H9 (cell line): ENCODE measurements around the gene MRPS15. TPM values are rescaled to one million over a fixed set of nuclear protein-coding genes. Genes with fewer than 3 reads are reported as not detected.

Experiments used
- DNase-seq: peaks from one replicate; pipeline ENCODE4 v3.0.0-alpha.2; 2017
- H2AFZ ChIP-seq: one replicate; pipeline ENCODE4 v1.6.1; 2013; ENCODE audit warnings: mild to moderate bottlenecking, low read length, control low read depth, moderate library complexity
- H2AK5ac ChIP-seq: 2 replicates; pipeline ENCODE4 v1.6.1; 2013; ENCODE audit warnings: low read length, control low read depth, mixed read lengths; ENCODE audit not compliant: insufficient read length
- H2BK120ac ChIP-seq: one replicate; pipeline ENCODE4 v1.6.1; 2013; ENCODE audit warnings: low read depth, mild to moderate bottlenecking, low read length, control low read depth, inconsistent platforms; ENCODE audit not compliant: poor library complexity, severe bottlenecking
- H2BK12ac ChIP-seq: 2 replicates; pipeline ENCODE4 v1.6.1; 2013; ENCODE audit warnings: low read length, control low read depth, mixed read lengths, low read depth; ENCODE audit not compliant: insufficient read length
- H2BK15ac ChIP-seq: 2 replicates; pipeline ENCODE4 v1.6.1; 2013; ENCODE audit warnings: low read depth, low read length, control low read depth
- H2BK20ac ChIP-seq: one replicate; pipeline ENCODE4 v1.6.1; 2013; ENCODE audit warnings: low read depth, mild to moderate bottlenecking, low read length, control low read depth, inconsistent platforms; ENCODE audit not compliant: poor library complexity, severe bottlenecking
- H2BK5ac ChIP-seq: 2 replicates; pipeline ENCODE4 v1.6.1; 2013; ENCODE audit warnings: low read length, control low read depth, mixed read lengths; ENCODE audit not compliant: insufficient read length
- H3K14ac ChIP-seq: 2 replicates; pipeline ENCODE4 v1.6.1; 2013; ENCODE audit warnings: low read length, control low read depth; ENCODE audit not compliant: insufficient read depth
- H3K18ac ChIP-seq: 2 replicates; pipeline ENCODE4 v1.6.1; 2013; ENCODE audit warnings: low read depth, mild to moderate bottlenecking, mixed read lengths, low read length, control low read depth; ENCODE audit not compliant: insufficient read length
- H3K23ac ChIP-seq: 2 replicates; pipeline ENCODE4 v1.6.1; 2013; ENCODE audit warnings: low read length, control low read depth, mixed read lengths, low read depth; ENCODE audit not compliant: insufficient read length
- H3K23me2 ChIP-seq: 2 replicates; pipeline ENCODE4 v1.6.1; 2013; ENCODE audit warnings: low read depth, mild to moderate bottlenecking, mixed read lengths, low read length, control low read depth; ENCODE audit not compliant: insufficient read length, poor library complexity, severe bottlenecking
- H3K27ac ChIP-seq: 2 replicates; pipeline ENCODE4 v1.5.1; 2013; ENCODE audit warnings: low read length, control low read depth, mixed read lengths, low read depth; ENCODE audit not compliant: insufficient read length
- H3K27me3 ChIP-seq: 2 replicates; pipeline ENCODE4 v1.6.1; 2013; ENCODE audit warnings: low read length, control low read depth, inconsistent platforms; ENCODE audit not compliant: insufficient read depth
- H3K4ac ChIP-seq: 2 replicates; pipeline ENCODE4 v1.6.1; 2013; ENCODE audit warnings: low read depth, mild to moderate bottlenecking, control low read depth, inconsistent platforms, low read length, moderate library complexity
- H3K4me1 ChIP-seq: 2 replicates; pipeline ENCODE4 v1.6.1; 2013; ENCODE audit warnings: low read length, control low read depth, inconsistent platforms; ENCODE audit not compliant: insufficient read depth
- H3K4me2 ChIP-seq: 2 replicates; pipeline ENCODE4 v1.6.1; 2013; ENCODE audit warnings: low read length, control low read depth, mixed read lengths; ENCODE audit not compliant: insufficient read length, insufficient read depth
- H3K56ac ChIP-seq: 2 replicates; pipeline ENCODE4 v1.6.1; 2013; ENCODE audit warnings: low read depth, mild to moderate bottlenecking, mixed read lengths, low read length, control low read depth; ENCODE audit not compliant: insufficient read length
- H3K79me1 ChIP-seq: 2 replicates; pipeline ENCODE4 v1.6.1; 2013; ENCODE audit warnings: low read depth, mild to moderate bottlenecking, moderate library complexity, low read length, control low read depth, inconsistent platforms; ENCODE audit not compliant: insufficient read depth, poor library complexity, severe bottlenecking
- H3K79me2 ChIP-seq: 2 replicates; pipeline ENCODE4 v1.6.1; 2013; ENCODE audit warnings: low read length, control low read depth, inconsistent platforms; ENCODE audit not compliant: insufficient read depth
- H3K9ac ChIP-seq: 2 replicates; pipeline ENCODE4 v1.6.1; 2013; ENCODE audit warnings: low read length, control low read depth, mixed read lengths; ENCODE audit not compliant: insufficient read length; ENCODE audit errors: extremely low read depth
- H3K9me3 ChIP-seq: one replicate; pipeline ENCODE4 v1.6.1; 2013; ENCODE audit warnings: low read depth, low read length, inconsistent platforms; ENCODE audit not compliant: control insufficient read depth
- H3T11ph ChIP-seq: one replicate; pipeline ENCODE4 v1.6.1; 2013; ENCODE audit warnings: mild to moderate bottlenecking, low read length, control low read depth, inconsistent platforms
- H4K20me1 ChIP-seq: one replicate; pipeline ENCODE4 v1.6.1; 2013; ENCODE audit not compliant: control insufficient read depth, insufficient read length, insufficient read depth
- H4K5ac ChIP-seq: 2 replicates; pipeline ENCODE4 v1.6.1; 2013; ENCODE audit warnings: low read depth, mild to moderate bottlenecking, mixed read lengths, low read length, control low read depth; ENCODE audit not compliant: insufficient read length
- H4K8ac ChIP-seq: replicated peaks from 2 replicates; pipeline ENCODE4 v1.6.1; 2013; ENCODE audit warnings: low read length, control low read depth, mixed read lengths, low read depth; ENCODE audit not compliant: insufficient read length
- H4K91ac ChIP-seq: 2 replicates; pipeline ENCODE4 v1.6.1; 2013; ENCODE audit warnings: low read depth, mild to moderate bottlenecking, moderate library complexity, mixed read lengths, low read length, control low read depth; ENCODE audit not compliant: insufficient read length
- H3K27ac Mint-ChIP-seq, 3 experiments: 2 replicates in 2 of 3; 3 replicates in 1 of 3; pipeline ENCODE4 v1.8.0; 2020 to 2021; ENCODE audit warnings: mixed read lengths in 3 of 3, mild to moderate bottlenecking in 1 of 3, moderate library complexity in 1 of 3
- H3K27me3 Mint-ChIP-seq: 2 replicates; pipeline ENCODE4 v1.8.0; 2021; ENCODE audit warnings: low read depth, mild to moderate bottlenecking, moderate library complexity, mixed read lengths
- H3K36me3 Mint-ChIP-seq, 3 experiments: 2 replicates in 2 of 3; 3 replicates in 1 of 3; pipeline ENCODE4 v1.8.0; 2020 to 2021; ENCODE audit warnings: low read depth in 3 of 3, mixed read lengths in 3 of 3; ENCODE audit not compliant: insufficient read depth in 1 of 3
- H3K4me1 Mint-ChIP-seq, 2 experiments: 2 replicates each; pipeline ENCODE4 v1.8.0; 2020; ENCODE audit warnings: mixed read lengths in 2 of 2
- H3K4me3 Mint-ChIP-seq, 2 experiments: 2 replicates in 1 of 2; 3 replicates in 1 of 2; pipeline ENCODE4 v1.8.0; 2020 to 2021; ENCODE audit warnings: mild to moderate bottlenecking in 2 of 2, mixed read lengths in 2 of 2, moderate library complexity in 1 of 2
- H3K9me3 Mint-ChIP-seq, 2 experiments: 2 replicates in 1 of 2; 3 replicates in 1 of 2; pipeline ENCODE4 v1.8.0; 2020; ENCODE audit warnings: mild to moderate bottlenecking in 2 of 2, mixed read lengths in 2 of 2, moderate library complexity in 1 of 2
- CTCF ChIP-seq: fragments of 200-600 bp; sonication (generic); conservative IDR thresholded peaks from 3 replicates; pipeline ENCODE4 v1.8.0; 2021; ENCODE audit warnings: antibody characterized with exemption, mild to moderate bottlenecking
- WGBS: extraction: QIAGEN DNeasy Blood & Tissue Kit; methylation state at CpG from one replicate; pipeline ENCODE4 v1.1.7; 2013; ENCODE audit warnings: missing lambda C conversion rate, low lambda C conversion rate, mixed read lengths; ENCODE audit not compliant: insufficient read length; ENCODE audit errors: extremely low coverage; 5-methylcytosine and 5-hydroxymethylcytosine counted together
- total RNA-seq: library from RNA; stranded (reverse); gene quantifications from 2 replicates; pipeline ENCODE4 v1.2.1, GENCODE V29; 2021

MRPS15 gene
- total RNA-seq, 1 experiment from 2014 or later: 111 TPM

DNA sequence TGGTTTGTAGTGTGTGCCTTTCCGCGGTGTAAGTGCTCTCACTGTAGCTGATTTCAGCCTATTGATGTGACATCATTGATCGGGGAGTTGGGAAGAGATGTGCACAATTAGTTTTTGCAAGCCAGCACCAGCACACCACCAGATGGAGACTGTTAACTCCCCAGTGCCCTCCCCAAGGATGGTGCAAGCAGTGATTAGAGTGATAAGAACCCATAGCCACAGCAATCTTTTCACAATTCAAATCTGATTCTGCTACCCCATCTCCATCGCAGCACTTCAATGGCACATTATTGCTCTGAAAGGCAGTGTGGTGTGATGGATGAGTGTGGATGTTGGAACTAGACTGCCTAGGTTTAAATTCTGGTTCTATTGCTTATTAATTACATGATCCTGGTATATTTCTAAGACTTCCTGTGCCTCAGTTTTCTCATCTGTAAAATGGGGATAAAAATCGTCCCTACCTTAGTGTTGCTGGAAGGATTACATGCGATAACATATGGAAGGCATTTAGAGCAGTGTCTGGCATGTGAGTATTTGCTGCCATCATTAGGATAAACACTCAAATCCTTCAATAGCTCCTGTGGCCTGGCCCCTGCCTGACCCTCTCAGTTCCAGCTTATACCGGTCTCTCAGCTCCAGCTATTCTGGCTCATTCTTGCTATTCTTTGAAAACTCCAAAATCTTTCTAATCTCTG, 11.9 kb upstream of the MRPS15 start:
- Histone ChIP-seq H3K27ac (no peak overlapping the region), H2BK5ac (no peak overlapping the region), H2AK5ac (no peak overlapping the region), H2AFZ (no peak overlapping the region), H3K4ac (no peak overlapping the region), H3K79me1 (no peaks in the 10 kb centered on the region), H3K23me2 (no peaks in the 10 kb centered on the region), H3K18ac (no peak overlapping the region), H3K4me2 (no peak overlapping the region), H4K20me1 (peaks cover 4% of the 10 kb centered on the region), H4K8ac (no peak overlapping the region), H3K4me1 (no peaks in the 10 kb centered on the region), H4K5ac (no peak overlapping the region), H3K9ac (no peak overlapping the region), H2BK20ac (no peak overlapping the region), H3K9me3 (no peaks in the 10 kb centered on the region), H3K79me2 (no peaks in the 10 kb centered on the region), H3K27me3 (no peaks in the 10 kb centered on the region; the same call in 1 of the 2 replicates), H2BK12ac (no peak overlapping the region), H3T11ph (no peak overlapping the region), H3K56ac (no peak overlapping the region), H3K23ac (no peak overlapping the region), H3K14ac (no peak overlapping the region), H2BK15ac (no peak overlapping the region), H4K91ac (no peak overlapping the region), H2BK120ac (no peak overlapping the region)
- no peak for TF ChIP-seq CTCF
- Mint-ChIP-seq H3K36me3 (no peaks in the 10 kb centered on the region), H3K27ac (no peak overlapping the region; a peak in 1 of 7 replicates), H3K4me1 (peaks cover 2 to 8% of the 10 kb centered on the region in 2 experiments; a peak in 1 of 4 replicates), H3K4me3 (no peak overlapping the region), H3K27me3 (peaks cover 48% of the 10 kb centered on the region), H3K9me3 (no peaks in the 10 kb centered on the region)
- WGBS: no CpG with 5 or more reads among the region's 7 CpGs
- no peak for DNase-seq
